DND-41 (cell line): ENCODE data around the gene CMBL.

Source experiments
- ATAC-seq: fragments of 200-7000 bp; cut with Tn5 transposase; 3 replicates; pipeline ENCODE4 v1.9.1; 2021; ENCODE audit warnings: low read depth; ENCODE audit not compliant: insufficient read depth
- DNase-seq: peaks from one replicate; pipeline ENCODE4 v3.0.0-alpha.2; 2020
- H2AFZ ChIP-seq: 2 replicates; pipeline ENCODE4 v1.6.0; 2012; ENCODE audit warnings: low read depth, low read length
- H3K27ac ChIP-seq: 2 replicates; pipeline ENCODE4 v1.5.1; 2012; ENCODE audit warnings: low read length, inconsistent platforms
- H3K27me3 ChIP-seq: fragments of 200-600 bp; sonication (generic); 2 replicates; pipeline ENCODE4 v1.6.0; 2012; ENCODE audit warnings: low read length, mild to moderate bottlenecking, inconsistent platforms; ENCODE audit not compliant: insufficient read depth, poor library complexity
- H3K36me3 ChIP-seq: 2 replicates; pipeline ENCODE4 v1.5.1; 2012; ENCODE audit warnings: low read length, inconsistent platforms; ENCODE audit not compliant: insufficient read depth
- H3K4me1 ChIP-seq: 2 replicates; pipeline ENCODE4 v1.5.1; 2012; ENCODE audit warnings: mild to moderate bottlenecking, low read length; ENCODE audit not compliant: insufficient read depth
- H3K4me2 ChIP-seq: 2 replicates; pipeline ENCODE4 v1.6.0; 2012; ENCODE audit warnings: mild to moderate bottlenecking, moderate library complexity, low read length, inconsistent platforms; ENCODE audit not compliant: insufficient read depth
- H3K4me3 ChIP-seq, 2 experiments: fragments of 200-600 bp in 1 of 2; shearing (Covaris generic) in 1 of 2; 2 replicates each; pipeline ENCODE4 v1.5.1; 2012 to 2016; ENCODE audit warnings: inconsistent platforms in 2 of 2, low read length in 2 of 2, mild to moderate bottlenecking in 2 of 2, low read depth in 1 of 2, moderate library complexity in 1 of 2
- H3K79me2 ChIP-seq: 2 replicates; pipeline ENCODE4 v1.6.0; 2012; ENCODE audit warnings: low read length, inconsistent platforms; ENCODE audit not compliant: insufficient read depth
- H3K9ac ChIP-seq: 2 replicates; pipeline ENCODE4 v1.6.0; 2012; ENCODE audit warnings: low read depth, mild to moderate bottlenecking, inconsistent platforms, low read length, moderate library complexity
- H3K9me3 ChIP-seq: 2 replicates; pipeline ENCODE4 v1.5.1; 2012; ENCODE audit warnings: low read length, moderate library complexity, mild to moderate bottlenecking, inconsistent platforms; ENCODE audit not compliant: insufficient read depth, severe bottlenecking
- H4K20me1 ChIP-seq: 2 replicates; pipeline ENCODE4 v1.6.0; 2012; ENCODE audit warnings: low read length; ENCODE audit not compliant: insufficient read depth
- EZH2 ChIP-seq: IDR thresholded peaks from 3 replicates; pipeline ENCODE4 v1.6.1; 2012; ENCODE audit warnings: borderline replicate concordance, low read depth, mild to moderate bottlenecking, moderate library complexity, low read length, inconsistent platforms; ENCODE audit not compliant: severe bottlenecking
- TF ChIP-seq, protein P1 (sequence below): IDR thresholded peaks from 2 replicates; pipeline ENCODE4 v1.5.1; 2012; ENCODE audit warnings: borderline replicate concordance, low read length, moderate library complexity, mild to moderate bottlenecking; ENCODE audit not compliant: poor library complexity, severe bottlenecking; ENCODE audit errors: extremely low read depth

Gene CMBL

DNA sequence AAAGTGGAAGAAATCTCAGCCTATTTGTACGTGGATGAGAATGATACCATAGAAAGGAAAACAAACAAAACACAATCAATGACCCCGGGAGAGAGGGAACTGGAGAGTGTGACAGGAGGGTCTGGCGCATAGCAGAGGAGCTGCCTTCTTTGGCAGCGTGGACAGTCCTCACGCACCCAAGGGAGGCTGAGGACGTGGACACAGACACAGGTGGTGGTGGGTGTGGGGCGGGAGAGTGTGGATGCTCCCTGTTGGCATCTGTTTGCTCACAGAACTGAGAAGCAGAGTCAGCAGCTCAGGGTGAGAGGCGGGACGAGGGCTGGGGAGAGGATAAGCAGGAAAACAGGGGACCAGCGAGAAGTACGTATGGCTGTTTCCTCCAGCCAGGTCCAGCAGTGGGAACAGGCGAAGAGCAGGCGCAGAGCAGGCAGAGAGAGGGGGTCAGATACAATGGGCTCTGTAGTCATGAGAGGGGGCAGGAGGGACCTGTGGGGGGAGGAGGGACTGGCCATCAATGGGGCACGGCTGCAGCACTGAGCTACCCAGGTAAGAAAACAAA lies 10.0 kb downstream of the CMBL start:
- Histone ChIP-seq H3K36me3 (no peaks in the 10 kb centered on the region), H3K27me3 (peaks cover 5% of the 10 kb centered on the region), H3K4me2 (no peak overlapping the region), H3K9ac (no peak overlapping the region), H3K4me1 (no peaks in the 10 kb centered on the region), H3K9me3 (no peaks in the 10 kb centered on the region), H4K20me1 (no peaks in the 10 kb centered on the region), H3K27ac (no peak overlapping the region), H3K79me2 (no peaks in the 10 kb centered on the region), H2AFZ (no peak overlapping the region), H3K4me3 (no peak overlapping the region)
- ATAC-seq: no peak
- TF ChIP-seq EZH2: no peak
- TF ChIP-seq, protein P1, sequence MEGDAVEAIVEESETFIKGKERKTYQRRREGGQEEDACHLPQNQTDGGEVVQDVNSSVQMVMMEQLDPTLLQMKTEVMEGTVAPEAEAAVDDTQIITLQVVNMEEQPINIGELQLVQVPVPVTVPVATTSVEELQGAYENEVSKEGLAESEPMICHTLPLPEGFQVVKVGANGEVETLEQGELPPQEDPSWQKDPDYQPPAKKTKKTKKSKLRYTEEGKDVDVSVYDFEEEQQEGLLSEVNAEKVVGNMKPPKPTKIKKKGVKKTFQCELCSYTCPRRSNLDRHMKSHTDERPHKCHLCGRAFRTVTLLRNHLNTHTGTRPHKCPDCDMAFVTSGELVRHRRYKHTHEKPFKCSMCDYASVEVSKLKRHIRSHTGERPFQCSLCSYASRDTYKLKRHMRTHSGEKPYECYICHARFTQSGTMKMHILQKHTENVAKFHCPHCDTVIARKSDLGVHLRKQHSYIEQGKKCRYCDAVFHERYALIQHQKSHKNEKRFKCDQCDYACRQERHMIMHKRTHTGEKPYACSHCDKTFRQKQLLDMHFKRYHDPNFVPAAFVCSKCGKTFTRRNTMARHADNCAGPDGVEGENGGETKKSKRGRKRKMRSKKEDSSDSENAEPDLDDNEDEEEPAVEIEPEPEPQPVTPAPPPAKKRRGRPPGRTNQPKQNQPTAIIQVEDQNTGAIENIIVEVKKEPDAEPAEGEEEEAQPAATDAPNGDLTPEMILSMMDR: no peak
- no peak for DNase-seq

DNA sequence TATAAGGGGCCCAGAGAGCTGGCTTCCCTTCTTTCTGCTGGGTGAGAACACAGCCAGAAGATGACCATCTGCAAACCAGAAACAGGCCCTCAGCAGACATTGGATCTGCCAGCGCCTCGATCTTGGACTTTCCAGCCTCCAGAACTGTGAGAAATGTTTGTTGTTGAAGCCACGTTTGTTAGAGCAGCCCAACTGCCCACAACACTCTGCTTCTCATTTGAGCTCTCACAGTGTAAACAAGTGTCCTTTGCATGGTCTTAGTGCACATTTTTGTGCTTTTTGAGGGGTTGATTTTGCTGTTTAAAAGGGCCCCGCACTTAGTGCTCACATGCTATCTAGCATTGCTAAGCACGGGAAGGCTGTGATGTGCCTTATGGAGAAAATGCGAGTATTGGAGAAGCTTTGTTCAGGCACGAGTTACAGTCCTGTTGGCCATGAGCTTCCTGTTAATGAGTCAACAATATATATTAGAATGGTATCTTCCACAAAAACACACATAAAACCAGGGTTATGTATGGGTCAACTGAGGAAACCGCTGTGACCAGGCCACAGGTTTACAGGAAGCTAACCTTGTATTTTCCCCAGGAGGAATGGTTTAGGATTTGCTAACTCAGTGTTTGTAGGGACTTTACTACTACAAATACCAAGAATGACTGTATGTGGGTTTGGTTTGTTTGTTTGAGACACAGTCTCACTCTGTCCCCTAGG lies 11.9 kb downstream of the CMBL start:
- Histone ChIP-seq H3K9ac (no peak overlapping the region), H2AFZ (no peak overlapping the region), H3K4me1 (no peaks in the 10 kb centered on the region), H4K20me1 (no peaks in the 10 kb centered on the region), H3K4me3 (no peak overlapping the region), H3K36me3 (no peaks in the 10 kb centered on the region), H3K27me3 (peaks cover 5% of the 10 kb centered on the region), H3K27ac (no peak overlapping the region), H3K9me3 (no peaks in the 10 kb centered on the region), H3K4me2 (no peak overlapping the region), H3K79me2 (no peaks in the 10 kb centered on the region)
- ATAC-seq: no peak
- TF ChIP-seq, protein P1: no peak
- TF ChIP-seq EZH2: no peak
- no peak for DNase-seq

DNA sequence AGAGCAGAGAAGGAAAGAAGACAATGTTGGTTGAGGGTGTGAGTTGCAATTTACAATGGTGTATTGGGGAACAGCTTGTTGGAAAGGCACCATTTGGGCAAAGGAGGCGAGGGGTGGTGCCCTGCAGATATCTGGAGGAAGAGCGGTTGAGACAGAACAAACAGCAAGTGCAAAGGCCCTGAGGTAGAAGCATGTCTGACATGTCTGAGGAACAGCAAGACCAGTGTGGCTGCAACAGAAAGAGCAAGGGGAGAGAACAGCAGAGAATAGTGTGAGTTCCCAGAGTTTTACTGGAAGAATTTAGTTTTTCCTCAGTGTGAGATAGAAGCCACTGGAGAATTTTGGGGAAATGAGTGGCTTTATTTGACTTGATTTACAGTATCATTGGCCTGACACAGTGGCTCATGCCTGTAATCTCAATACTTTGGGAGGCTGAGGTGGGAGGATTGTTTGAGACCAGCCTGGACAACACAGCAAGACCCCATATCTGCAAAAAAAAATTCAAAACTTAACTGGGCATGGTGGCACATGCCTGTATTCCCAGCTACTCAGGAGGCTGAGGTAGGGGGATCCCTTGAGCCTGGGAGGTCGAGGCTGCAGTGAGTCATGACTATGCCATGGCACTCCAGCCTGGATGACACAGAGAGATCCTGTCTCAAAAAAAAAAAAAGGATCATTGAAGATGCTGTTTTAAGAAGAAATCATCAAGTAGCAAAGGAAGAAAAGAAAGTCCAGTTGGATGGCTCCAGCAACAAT lies 13.6 kb downstream of the CMBL start:
- Histone ChIP-seq H3K4me3 (no peak overlapping the region), H3K27ac (no peak overlapping the region), H3K36me3 (no peaks in the 10 kb centered on the region), H3K27me3 (peaks cover 5% of the 10 kb centered on the region), H4K20me1 (no peaks in the 10 kb centered on the region), H3K9ac (no peak overlapping the region), H3K4me2 (no peak overlapping the region), H3K4me1 (no peaks in the 10 kb centered on the region), H3K79me2 (no peaks in the 10 kb centered on the region), H2AFZ (no peak overlapping the region), H3K9me3 (no peaks in the 10 kb centered on the region)
- DNase-seq (no peak), ATAC-seq (no peak)
- TF ChIP-seq EZH2: no peak
- TF ChIP-seq, protein P1: no peak
